ENCODE data around the gene CFLAR. TPM values are rescaled to one million over a fixed set of nuclear protein-coding genes. Genes with fewer than 3 reads are reported as not detected.

CFLAR gene
- total RNA-seq, 1 donor from 2014 or later: 47.5 TPM

- H3K4me1 Mint-ChIP-seq (ENCODE audit: low read depth, unreplicated experiment): no peaks in the 10 kb centered on the region
- no peak for DNase-seq (ENCODE audit: low read depth)
Measured at GRCh38 chr2:201186982-201187381, 71.0 kb downstream of the CFLAR start.

GRCh38 chr2:201188449-201188848, 72.5 kb downstream of the CFLAR start:
- no peak for FAIRE-seq
- no peak overlapping the region for H3K9ac ChIP-seq (ENCODE audit: low read length)
- no peak for DNase-seq (ENCODE audit: low read depth)

More at GRCh38 chr2:201186982-201187381, 71.0 kb downstream of the CFLAR start:
- Histone ChIP-seq H3K27me3 (ENCODE audit: insufficient read depth, low read length) (no peaks in the 10 kb centered on the region), H3K4me3 (ENCODE audit: insufficient read depth, low read depth, low read length) (no peak overlapping the region), H3K9ac (ENCODE audit: low read length) (no peak overlapping the region), H3K36me3 (ENCODE audit: insufficient read depth, low read length) (no peaks in the 10 kb centered on the region), H2AFZ (ENCODE audit: low read depth, low read length) (no peak overlapping the region), H3K79me2 (ENCODE audit: insufficient read depth, low read length) (no peaks in the 10 kb centered on the region), H3K4me2 (ENCODE audit: low read length) (no peak overlapping the region), H3K4me1 (ENCODE audit: insufficient read depth, low read length) (no peaks in the 10 kb centered on the region), H3K9me3 (ENCODE audit: insufficient read depth, low read depth, low read length) (no peaks in the 10 kb centered on the region), H4K20me1 (ENCODE audit: insufficient read depth, low read length) (no peaks in the 10 kb centered on the region), H3K27ac (ENCODE audit: low read depth, low read length) (no peak overlapping the region)
- Mint-ChIP-seq H3K4me3 (ENCODE audit: unreplicated experiment) (no peak overlapping the region), H3K27me3 (ENCODE audit: low read depth, unreplicated experiment) (peaks cover 1% of the 10 kb centered on the region), H3K27ac (ENCODE audit: unreplicated experiment) (no peak overlapping the region), H3K9me3 (ENCODE audit: unreplicated experiment) (peaks cover 5% of the 10 kb centered on the region), H3K36me3 (ENCODE audit: low read depth, unreplicated experiment) (no peaks in the 10 kb centered on the region)
- no peak for TF ChIP-seq EZH2 (IDR thresholded peaks at IDR 0.05; ENCODE audit: insufficient read depth, low read length)
- no peak for TF ChIP-seq CTCF (IDR thresholded peaks at IDR 0.05; ENCODE audit: insufficient read depth, low read depth, low read length)
- FAIRE-seq: no peak

More at GRCh38 chr2:201188449-201188848, 72.5 kb downstream of the CFLAR start:
- Histone ChIP-seq H3K79me2 (ENCODE audit: insufficient read depth, low read length) (no peaks in the 10 kb centered on the region), H3K36me3 (ENCODE audit: insufficient read depth, low read length) (no peaks in the 10 kb centered on the region), H4K20me1 (ENCODE audit: insufficient read depth, low read length) (no peaks in the 10 kb centered on the region), H3K9me3 (ENCODE audit: insufficient read depth, low read depth, low read length) (no peaks in the 10 kb centered on the region), H3K4me3 (ENCODE audit: insufficient read depth, low read depth, low read length) (no peak overlapping the region), H2AFZ (ENCODE audit: low read depth, low read length) (no peak overlapping the region), H3K27ac (ENCODE audit: low read depth, low read length) (no peak overlapping the region), H3K4me1 (ENCODE audit: insufficient read depth, low read length) (no peaks in the 10 kb centered on the region), H3K4me2 (ENCODE audit: low read length) (no peak overlapping the region), H3K27me3 (ENCODE audit: insufficient read depth, low read length) (no peaks in the 10 kb centered on the region)
- Mint-ChIP-seq H3K36me3 (ENCODE audit: low read depth, unreplicated experiment) (no peaks in the 10 kb centered on the region), H3K27me3 (ENCODE audit: low read depth, unreplicated experiment) (peaks cover 1% of the 10 kb centered on the region), H3K4me3 (ENCODE audit: unreplicated experiment) (no peak overlapping the region), H3K27ac (ENCODE audit: unreplicated experiment) (no peak overlapping the region), H3K9me3 (ENCODE audit: unreplicated experiment) (peaks cover 5% of the 10 kb centered on the region), H3K4me1 (ENCODE audit: low read depth, unreplicated experiment) (no peaks in the 10 kb centered on the region)
- TF ChIP-seq EZH2 (IDR thresholded peaks at IDR 0.05; ENCODE audit: insufficient read depth, low read length) (no peak), CTCF (IDR thresholded peaks at IDR 0.05; ENCODE audit: insufficient read depth, low read depth, low read length) (no peak)

All from astrocyte (in vitro differentiated cells and primary cell).